Subcutaneous adipose tissue (tissue), 4 donors: ENCODE data around the gene TMED4. TPM values are rescaled to one million over a fixed set of nuclear protein-coding genes. Genes with fewer than 3 reads are reported as not detected.

Experiments
- total RNA-seq, 4 donors: library from RNA; depleted of rRNA; stranded (reverse); fragments of >200 nt; gene quantifications; one replicate each; pipeline ENCODE4 v1.1.0, GENCODE V29; 2016
- TF ChIP-seq, protein P1 (sequence below): fragments of 450-650 bp; IDR thresholded peaks from one replicate; pipeline ENCODE4 v1.5.1; 2016; ENCODE audit warnings: low read depth, mild to moderate bottlenecking, control low read depth, antibody characterized with exemption, moderate library complexity

The TMED4 gene
- total RNA-seq, 4 donors from 2014 or later, result 61.8 to 160 (median 134) TPM

- TF ChIP-seq, protein P1, sequence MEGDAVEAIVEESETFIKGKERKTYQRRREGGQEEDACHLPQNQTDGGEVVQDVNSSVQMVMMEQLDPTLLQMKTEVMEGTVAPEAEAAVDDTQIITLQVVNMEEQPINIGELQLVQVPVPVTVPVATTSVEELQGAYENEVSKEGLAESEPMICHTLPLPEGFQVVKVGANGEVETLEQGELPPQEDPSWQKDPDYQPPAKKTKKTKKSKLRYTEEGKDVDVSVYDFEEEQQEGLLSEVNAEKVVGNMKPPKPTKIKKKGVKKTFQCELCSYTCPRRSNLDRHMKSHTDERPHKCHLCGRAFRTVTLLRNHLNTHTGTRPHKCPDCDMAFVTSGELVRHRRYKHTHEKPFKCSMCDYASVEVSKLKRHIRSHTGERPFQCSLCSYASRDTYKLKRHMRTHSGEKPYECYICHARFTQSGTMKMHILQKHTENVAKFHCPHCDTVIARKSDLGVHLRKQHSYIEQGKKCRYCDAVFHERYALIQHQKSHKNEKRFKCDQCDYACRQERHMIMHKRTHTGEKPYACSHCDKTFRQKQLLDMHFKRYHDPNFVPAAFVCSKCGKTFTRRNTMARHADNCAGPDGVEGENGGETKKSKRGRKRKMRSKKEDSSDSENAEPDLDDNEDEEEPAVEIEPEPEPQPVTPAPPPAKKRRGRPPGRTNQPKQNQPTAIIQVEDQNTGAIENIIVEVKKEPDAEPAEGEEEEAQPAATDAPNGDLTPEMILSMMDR, result no peak
These were observed 46.5 kb downstream of the TMED4 start for GRCh38 chr7:44535348-44536064.

DNA sequence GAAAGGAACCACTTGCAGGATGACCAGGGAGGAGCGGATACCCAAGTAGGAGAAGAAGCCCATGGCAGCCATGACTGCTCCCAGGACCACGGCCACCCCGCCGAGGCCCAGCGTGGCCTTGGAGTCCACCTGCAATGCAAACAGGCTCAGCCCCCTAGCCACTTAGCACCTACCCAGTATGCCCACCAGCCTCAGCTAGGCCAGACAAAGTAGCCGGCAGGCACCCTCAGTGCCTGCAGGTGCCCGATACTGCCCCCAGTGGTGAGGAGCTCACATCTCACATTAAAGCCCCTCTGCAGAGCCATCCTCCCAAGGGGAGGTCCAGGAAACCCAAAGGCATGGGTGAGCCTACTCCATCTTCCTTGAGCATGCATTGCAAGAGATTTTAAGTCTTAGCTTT is 47.5 kb downstream of the TMED4 start:
- TF ChIP-seq, protein P1, result no peak

DNA sequence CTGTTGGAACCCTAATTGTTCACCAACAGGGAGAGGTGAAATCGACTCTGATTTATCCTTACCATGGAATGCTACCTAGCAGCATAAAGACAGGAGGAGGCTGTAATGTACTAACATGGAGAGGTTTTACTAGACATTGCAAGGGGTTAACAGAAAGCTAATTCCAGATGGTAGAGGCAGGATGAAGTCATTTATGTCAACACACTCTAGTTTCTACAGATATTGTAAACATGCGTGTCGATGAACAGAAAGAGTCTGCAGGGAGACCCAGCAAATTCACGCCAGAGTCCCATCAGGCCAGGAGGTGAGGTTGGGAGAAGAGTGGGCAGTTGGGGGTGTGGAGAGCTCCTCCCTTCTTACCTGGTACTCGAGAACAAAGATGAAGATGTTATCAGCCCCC is 47.9 kb downstream of the TMED4 start:
- TF ChIP-seq, protein P1, result no peak

GRCh38 chr7:44533301-44534055 is 48.6 kb downstream of the TMED4 start:
- TF ChIP-seq, protein P1, result no peak

- TF ChIP-seq, protein P1, result no peak
These were observed 50.3 kb downstream of the TMED4 start for GRCh38 chr7:44531421-44532380.

DNA sequence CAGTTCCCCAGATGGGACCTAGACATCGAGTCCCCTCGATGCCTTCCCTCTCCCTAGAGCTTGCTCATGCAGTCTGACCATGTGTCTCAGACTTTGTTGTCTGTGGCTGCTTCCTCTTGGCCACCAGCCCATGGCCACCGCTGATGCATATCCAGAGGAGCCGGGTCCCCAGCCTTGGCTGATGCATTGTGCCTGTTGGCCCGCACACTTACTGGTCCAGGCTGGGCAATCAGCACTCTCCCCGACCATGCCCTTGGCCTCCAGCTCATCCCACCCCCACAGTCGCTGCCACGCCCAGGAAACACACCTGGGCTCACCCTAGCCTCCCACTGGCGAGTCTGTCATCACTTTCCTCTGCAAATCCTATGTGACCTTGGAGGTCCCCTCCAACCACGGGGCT is 51.0 kb downstream of the TMED4 start:
- TF ChIP-seq, protein P1, result no peak

Other genes with a start within 250 kb of the TMED4 start
- 10 to 100 TPM; 29.7 to 66.7 (median 40.0) TPM for gene NUDCD3, start 91.6 kb downstream of the TMED4 start, total RNA-seq
- gene NPC1L1, start 40.9 kb downstream of the TMED4 start, total RNA-seq, result 1 to 10 TPM in 1 of 4 donors, under 1 TPM in 2, not detected in 1; 0.17 to 3.2 (median 0.22) TPM
- 10 to 100 TPM; 33.3 to 59.9 (median 46.9) TPM for gene DDX56, start 8.3 kb downstream of the TMED4 start, total RNA-seq
- gene OGDH, start 24.4 kb upstream of the TMED4 start, total RNA-seq, result 10 to 100 TPM; 62.3 to 93.6 (median 68.5) TPM
- gene ZMIZ2, start 166.6 kb upstream of the TMED4 start, total RNA-seq, result 10 to 100 TPM in 3 of 4 donors, 1 to 10 TPM in 1; 7.3 to 21.1 (median 12.2) TPM
- gene PPIA, start 214.4 kb upstream of the TMED4 start, total RNA-seq, result 1,000 to 10,000 TPM in 3 of 4 donors, 100 to 1,000 TPM in 1; 921 to 1,568 (median 1,276) TPM